Fibroblast of peridontal ligament (primary cell): ENCODE data around the gene IPPK.
A peak's percentile ranks its signal among the peaks of the same experiment; 100 is the strongest.

ENCODE experiments used
- DNase-seq: peaks from one replicate; pipeline ENCODE4 v3.0.0-alpha.2; 2010; ENCODE audit errors: extremely low read depth

IPPK gene

DNA sequence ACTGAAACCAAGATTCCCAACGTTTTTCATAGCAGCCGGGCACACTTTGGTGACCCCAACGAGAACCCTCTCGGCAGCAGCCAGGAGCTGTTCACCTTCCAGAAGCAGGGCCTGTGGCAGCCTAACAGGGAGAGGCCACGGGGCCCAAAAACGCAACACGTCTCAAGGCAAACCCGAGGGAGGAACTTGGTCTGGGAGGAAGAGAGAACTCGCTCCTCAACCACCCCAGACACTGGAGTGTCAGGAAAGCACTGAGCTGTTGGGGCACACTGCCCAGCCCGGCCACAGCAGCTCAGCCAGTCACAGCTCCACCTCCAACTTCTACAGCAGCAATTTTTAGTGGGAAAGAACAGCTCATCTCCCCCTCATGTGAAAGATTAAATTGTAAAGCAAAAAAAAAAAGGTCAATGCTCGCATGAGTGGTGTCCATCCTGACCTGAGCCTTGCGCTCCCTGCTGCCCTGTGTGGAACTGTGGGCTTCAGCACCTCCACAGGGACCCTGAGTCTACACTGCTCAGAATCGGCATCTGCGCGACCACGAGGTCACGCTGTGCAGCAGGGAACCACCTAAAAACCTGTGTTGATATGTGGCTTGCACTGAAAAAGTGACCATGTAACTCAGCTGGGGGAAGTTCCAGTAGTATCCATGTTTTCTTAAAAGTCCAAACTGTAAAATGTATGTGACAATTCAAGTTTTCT is 55.0 kb downstream of the IPPK start:
- DNase-seq = peak; percentile 55

GRCh38 chr9:92614123-92614510 is 55.8 kb downstream of the IPPK start:
- no peak for DNase-seq

DNA sequence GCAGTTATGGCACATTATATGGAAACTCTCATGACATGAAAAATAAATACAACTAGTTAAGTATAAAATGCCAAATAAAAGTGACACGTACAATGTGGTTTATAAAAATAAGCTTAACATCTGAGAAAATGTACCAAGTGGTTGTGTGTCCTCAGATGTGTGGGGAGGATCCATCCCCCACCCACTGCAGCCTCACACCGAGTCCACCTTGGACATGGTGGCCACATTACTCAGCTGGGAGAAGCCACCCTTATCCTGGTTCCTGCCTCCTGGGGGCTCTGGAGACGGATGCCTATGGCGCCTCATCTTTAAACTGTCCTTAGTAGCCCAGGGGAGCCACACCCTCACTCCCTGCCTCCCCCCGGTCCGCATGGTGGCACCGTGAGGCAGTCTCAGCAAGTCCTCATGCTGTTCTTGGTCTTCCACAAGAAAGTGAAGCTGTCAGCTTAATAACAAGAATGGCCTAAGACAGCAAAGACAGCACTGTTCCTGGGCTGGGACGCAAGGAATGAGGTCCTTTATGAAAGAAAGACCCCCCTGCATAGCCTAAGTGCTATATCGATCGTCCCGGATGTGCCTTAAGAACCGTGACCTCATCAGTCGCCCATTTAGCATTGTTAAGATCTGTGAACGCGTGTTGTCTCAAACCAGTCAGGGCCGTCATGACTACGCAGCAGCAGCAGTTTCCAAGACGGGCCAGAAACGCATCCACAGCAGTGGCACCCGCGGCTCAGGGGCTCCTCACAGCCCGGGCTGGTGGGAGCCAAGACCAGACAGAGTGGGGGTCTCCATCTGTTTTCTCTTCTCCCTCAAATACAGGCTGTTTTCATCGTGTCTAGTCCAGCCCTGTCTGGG is 56.4 kb downstream of the IPPK start:
- no peak for DNase-seq

- no peak for DNase-seq
Observed at GRCh38 chr9:92612816-92613215, 57.1 kb downstream of the IPPK start.

- DNase-seq = no peak
Observed at GRCh38 chr9:92612292-92612691, 57.6 kb downstream of the IPPK start.

DNA sequence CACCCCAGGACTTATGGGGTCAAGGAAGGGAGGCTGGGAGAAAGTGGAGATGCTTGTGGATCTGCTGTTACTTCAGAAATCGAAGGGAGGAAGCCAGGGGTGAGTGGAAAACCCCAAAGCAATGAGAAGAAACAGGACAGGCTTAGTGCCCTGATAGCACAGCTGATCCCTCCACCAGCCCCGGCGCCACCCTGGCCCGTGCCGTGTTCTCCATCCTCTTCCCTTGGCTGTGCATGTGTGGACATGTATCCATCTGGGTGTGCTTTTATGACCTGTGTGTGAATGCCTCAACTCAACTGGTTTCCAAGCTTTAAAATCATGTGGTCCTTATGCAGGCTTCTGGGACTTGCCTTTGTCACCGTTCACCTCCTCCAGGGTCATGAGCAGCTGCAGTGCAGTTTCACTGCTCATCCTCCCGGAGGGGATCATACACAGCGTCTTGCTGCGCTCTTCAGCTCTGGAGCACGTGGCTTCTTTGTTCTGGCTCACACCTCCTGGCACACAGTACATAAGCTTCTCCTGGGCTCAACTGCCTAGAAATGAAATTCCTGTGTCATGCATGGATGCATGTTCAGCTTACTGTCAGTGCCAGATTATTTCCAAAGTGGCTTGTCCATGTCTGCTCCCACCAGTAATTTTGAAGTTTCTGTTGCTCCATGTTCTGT is 58.2 kb downstream of the IPPK start:
- DNase-seq = no peak

- DNase-seq = no peak
Observed at GRCh38 chr9:92610470-92611420, 59.2 kb downstream of the IPPK start.

DNA sequence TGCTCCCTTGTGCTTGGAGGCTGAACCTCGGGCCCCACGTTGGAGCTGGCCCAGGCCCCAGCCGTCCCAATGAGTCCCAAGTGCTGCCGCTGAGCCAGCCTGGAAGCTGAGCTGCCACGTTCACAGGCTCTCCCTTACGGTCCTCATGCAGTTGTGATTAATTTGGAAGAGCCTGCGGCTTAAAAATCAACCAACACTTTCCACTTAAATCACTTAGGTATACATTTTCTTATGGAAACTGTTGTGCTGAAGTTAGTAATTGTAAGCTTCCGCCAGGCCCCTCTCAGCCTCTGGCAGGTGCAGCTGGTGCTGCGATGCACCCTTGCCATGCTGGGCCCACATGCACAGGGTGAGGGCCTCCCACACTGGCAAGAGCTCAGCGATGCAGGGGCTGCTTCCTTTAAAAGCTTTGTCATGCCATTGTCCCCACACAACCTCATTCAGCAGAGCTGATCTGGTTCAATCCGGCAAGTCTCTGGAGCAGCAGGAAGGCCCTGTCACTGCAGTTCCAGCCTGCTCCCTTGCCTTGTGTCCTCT is 61.0 kb downstream of the IPPK start:
- peak; percentile 31 for DNase-seq

DNA sequence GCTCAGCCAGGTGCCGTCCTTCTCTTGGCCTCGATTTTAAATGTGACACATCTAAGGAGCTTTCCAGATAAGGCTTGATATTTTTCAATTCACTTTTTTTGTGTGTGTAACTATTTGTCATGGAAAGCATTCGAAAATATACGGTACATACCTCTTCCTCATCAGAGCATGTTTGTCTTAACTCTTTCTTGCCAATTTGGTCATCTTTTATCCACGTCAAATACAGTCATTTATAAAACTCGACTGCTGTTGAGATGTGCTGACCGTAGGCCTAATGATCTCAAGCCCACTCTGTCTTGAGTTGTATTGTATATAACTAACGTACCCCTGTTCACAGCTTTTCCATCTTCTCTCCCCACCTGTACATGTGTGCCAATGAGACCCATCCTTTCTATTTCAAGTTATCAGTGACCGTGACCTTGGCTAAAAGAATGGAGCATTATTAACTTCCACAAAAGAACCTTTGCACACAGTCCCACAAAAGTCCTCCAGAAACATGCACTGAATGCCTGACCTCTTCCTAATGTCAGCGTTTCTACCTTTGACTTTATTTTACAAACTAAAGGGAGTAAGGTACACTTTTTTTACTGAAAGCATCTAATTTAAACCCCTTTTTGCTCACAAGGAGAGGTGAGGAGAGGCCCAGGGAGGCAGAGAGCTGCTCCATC is 61.6 kb downstream of the IPPK start:
- DNase-seq = peak; percentile 32

GRCh38 chr9:92607773-92608172 is 62.2 kb downstream of the IPPK start:
- DNase-seq = peak; percentile 86

DNA sequence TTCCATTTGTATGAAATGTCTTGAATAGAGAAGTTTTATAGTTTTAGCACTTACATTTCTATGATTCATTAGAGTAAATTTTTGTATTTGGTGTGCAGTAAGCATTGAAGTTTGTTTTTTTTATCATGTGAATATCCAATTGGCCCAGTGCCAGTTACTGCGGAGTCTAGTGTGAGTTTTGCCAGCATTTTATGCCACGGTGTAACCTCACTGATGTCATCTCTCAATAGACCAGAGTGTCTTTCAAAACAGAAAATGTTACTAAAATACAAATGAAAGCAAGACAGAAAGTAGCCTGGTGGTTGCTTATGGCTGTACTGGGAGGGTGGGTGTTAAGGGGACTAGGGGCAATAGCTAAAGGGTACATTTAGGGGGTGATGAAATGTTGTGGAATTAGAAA is 62.8 kb downstream of the IPPK start:
- DNase-seq = peak; percentile 83

DNA sequence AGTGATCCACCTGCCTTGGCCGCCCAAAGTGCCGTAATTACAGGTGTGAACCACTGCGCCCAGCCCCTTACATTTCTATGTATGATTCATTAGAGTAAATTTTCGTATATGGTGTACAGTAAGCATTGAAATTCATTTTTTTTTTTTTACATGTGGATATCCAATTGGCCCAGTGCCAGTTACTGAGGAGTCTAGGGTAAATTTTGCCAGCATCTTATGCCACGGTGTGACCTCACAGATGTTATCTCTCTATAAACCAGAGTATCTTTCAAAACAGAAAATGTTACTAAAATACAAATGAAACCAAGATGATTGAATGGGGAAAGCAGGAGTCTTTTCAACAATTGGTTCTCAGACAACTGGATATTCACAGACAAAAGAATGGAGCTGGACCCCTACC is 64.7 kb downstream of the IPPK start:
- no peak for DNase-seq

- DNase-seq = no peak
Observed at GRCh38 chr9:92603990-92604389, 65.9 kb downstream of the IPPK start.

GRCh38 chr9:92603100-92603499 is 66.8 kb downstream of the IPPK start:
- DNase-seq = no peak

DNA sequence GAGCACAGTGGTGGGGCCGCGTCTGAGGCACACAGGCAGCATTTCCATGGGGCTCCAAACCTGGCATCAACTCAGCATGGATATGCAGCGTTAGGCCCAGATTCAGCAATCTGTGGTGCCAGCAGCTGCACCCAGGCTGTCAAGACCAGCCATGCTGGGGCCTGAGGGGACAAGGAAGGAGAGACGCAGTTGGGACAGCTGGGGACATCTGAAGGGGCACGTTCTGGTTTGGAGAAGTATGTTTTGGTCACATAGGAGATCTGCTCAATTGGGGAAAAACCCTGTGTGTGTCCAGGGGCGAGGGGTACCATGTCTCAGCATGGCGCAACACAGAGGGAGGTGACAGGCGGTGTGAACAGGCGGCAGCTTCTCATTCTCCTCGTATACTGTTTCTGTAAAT is 67.5 kb downstream of the IPPK start:
- DNase-seq = no peak

GRCh38 chr9:92601451-92601850 is 68.5 kb downstream of the IPPK start:
- no peak for DNase-seq

- peak; percentile 81 for DNase-seq
Observed at GRCh38 chr9:92600462-92601261, 69.3 kb downstream of the IPPK start.

DNA sequence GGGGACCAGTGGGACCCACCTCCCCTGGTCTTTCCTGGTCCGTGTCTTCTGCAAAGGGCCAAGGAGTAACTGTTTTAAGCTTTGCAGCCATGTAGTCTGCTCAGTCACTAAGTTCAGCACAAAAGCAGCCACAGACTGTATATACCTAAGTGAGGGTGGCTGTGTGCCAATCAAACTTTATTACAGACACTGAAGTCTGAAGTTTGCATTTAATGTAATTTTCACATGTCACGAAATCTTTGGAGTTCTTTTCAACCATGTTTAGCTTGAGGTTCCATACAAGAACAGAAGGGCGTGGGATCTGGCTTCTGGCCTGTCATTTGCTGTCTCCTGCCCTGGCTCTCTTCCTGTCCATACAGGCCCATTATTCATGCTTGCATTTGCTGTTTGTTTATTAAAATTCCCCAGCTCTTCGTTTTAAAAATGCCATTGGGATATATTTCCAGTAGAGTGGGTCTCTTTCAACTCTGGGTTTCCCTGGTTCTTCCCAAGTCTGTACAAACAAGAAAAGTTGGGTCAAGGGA is 69.9 kb downstream of the IPPK start:
- peak; percentile 17 for DNase-seq

DNA sequence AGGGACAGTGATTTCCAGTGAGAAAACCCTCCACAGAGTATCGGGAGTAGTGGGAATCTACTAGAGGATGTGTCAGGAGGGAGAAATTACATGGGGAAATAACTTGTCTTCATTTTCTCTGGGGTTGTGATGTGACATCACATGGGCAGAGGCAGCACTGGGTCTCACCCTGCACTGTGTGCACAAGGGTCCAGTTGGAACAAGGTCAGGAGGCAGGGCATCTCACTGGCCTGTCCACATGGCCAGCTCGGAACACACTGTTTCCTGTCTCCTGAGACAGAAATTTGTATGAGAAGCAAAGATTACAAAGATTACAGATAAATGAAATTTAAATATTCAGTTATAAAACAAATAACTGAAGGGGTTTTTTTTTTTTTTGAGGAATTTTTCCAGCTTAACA is 71.5 kb downstream of the IPPK start:
- no peak for DNase-seq

DNA sequence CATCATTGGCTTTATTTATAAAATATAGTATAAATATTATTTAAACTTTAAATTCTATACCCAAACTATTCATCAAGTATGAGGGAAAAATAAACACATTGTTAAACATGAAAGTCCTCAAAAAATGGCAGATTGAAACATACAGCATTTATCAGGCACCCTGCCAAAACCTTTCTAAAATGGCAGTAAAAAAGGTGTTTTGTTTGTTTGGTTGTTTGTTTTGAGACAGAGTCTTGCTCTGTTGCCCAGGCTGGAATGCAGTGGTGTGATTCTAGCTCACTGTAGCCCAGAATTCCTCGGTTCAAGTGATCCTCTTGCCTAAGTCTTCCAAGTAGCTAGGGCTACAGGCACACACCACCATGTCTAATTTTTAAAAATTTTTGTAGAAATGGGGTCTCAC is 74.0 kb downstream of the IPPK start:
- no peak for DNase-seq
